B cell (primary cell): ENCODE measurements around the gene WBP1L. TPM values are rescaled to one million over a fixed set of nuclear protein-coding genes. Genes with fewer than 3 reads are reported as not detected.

Source experiments
- ATAC-seq: fragments of 200-7000 bp; cut with Tn5 transposase; one replicate; pipeline ENCODE4 v1.10.0; 2021; ENCODE audit warnings: low read depth, mild to moderate bottlenecking, moderate number of reproducible peaks, moderate library complexity
- CTCF ChIA-PET: fragments of 350-600 bp; sonication (Branson Sonifier 250); formaldehyde crosslinking; loops from one replicate; lab custom pipeline; 2021; ENCODE audit warnings: antibody characterized with exemption, inconsistent platforms; lab: Charles Lee
- POLR2A ChIA-PET: fragments of 350-600 bp; sonication (Branson Sonifier 250); formaldehyde crosslinking; loops from one replicate; lab custom pipeline; 2021; ENCODE audit warnings: antibody characterized with exemption; lab: Charles Lee
- DNase-seq: peaks from one replicate; pipeline ENCODE4 v3.0.0; 2013
- H2AFZ ChIP-seq: 2 replicates; pipeline ENCODE4 v1.6.1; 2012; ENCODE audit warnings: mild to moderate bottlenecking, low read depth, low read length; ENCODE audit not compliant: insufficient read depth, poor library complexity, severe bottlenecking
- H3K27ac ChIP-seq, 2 donors: 1 replicate in 1 of 2; 2 replicates in 1 of 2; pipeline ENCODE4 v1.5.1; 2012 to 2013; ENCODE audit warnings: low read length in 2 of 2, mild to moderate bottlenecking in 2 of 2, moderate library complexity in 1 of 2
- H3K27me3 ChIP-seq, 4 experiments: fragments of 200-600 bp in 1 of 4; sonication (generic) in 1 of 4; replicated peaks in 1 of 4; 1 replicate in 2 of 4; 2 replicates in 2 of 4; pipeline versions ENCODE4 v1.6.1 to v1.7.0; 2013 to 2016; ENCODE audit warnings: low read length in 3 of 4, mild to moderate bottlenecking in 2 of 4, mixed read lengths in 1 of 4, moderate library complexity in 1 of 4; ENCODE audit not compliant: insufficient read depth in 4 of 4, control insufficient read depth in 3 of 4; ENCODE audit errors: control extremely low read depth in 1 of 4
- H3K36me3 ChIP-seq, 2 experiments: replicated peaks in 1 of 2; 1 replicate in 1 of 2; 2 replicates in 1 of 2; pipeline versions ENCODE4 v1.6.1 to v1.7.1; 2013; ENCODE audit warnings: low read length in 1 of 2; ENCODE audit not compliant: insufficient read depth in 2 of 2, control insufficient read depth in 1 of 2; ENCODE audit errors: control extremely low read depth in 1 of 2, extremely low read depth in 1 of 2
- H3K4me1 ChIP-seq, 2 donors: fragments of 200-600 bp in 1 of 2; sonication (generic) in 1 of 2; 1 replicate in 1 of 2; 2 replicates in 1 of 2; pipeline versions ENCODE4 v1.5.1 to v1.6.1; 2013 to 2017; ENCODE audit warnings: low read length in 2 of 2; ENCODE audit not compliant: control insufficient read depth in 2 of 2, insufficient read depth in 2 of 2
- H3K4me2 ChIP-seq: replicated peaks from 2 replicates; pipeline ENCODE3; 2012; ENCODE audit warnings: mild to moderate bottlenecking, low read depth, low read length; ENCODE audit not compliant: poor library complexity, severe bottlenecking
- H3K4me3 ChIP-seq, 5 experiments: fragments of 200-600 bp in 1 of 5; sonication (generic) in 1 of 5; 1 replicate in 3 of 5; 2 replicates in 2 of 5; pipeline versions ENCODE4 v1.5.1 to v1.7.0; 2011 to 2016; ENCODE audit warnings: low read length in 4 of 5, mild to moderate bottlenecking in 4 of 5, low read depth in 2 of 5, control low read depth in 1 of 5, moderate library complexity in 1 of 5; ENCODE audit not compliant: insufficient read depth in 1 of 5; ENCODE audit errors: control extremely low read depth in 1 of 5, extremely low read depth in 1 of 5
- H3K79me2 ChIP-seq: fragments of 200-600 bp; sonication (generic); one replicate; pipeline ENCODE4 v1.6.0; 2016; ENCODE audit warnings: low read length; ENCODE audit not compliant: control insufficient read depth, insufficient read depth
- H3K9ac ChIP-seq: fragments of 200-600 bp; sonication (generic); 2 replicates; pipeline ENCODE4 v1.6.1; 2017; ENCODE audit warnings: mild to moderate bottlenecking, low read length, moderate library complexity
- H3K9me3 ChIP-seq, 3 donors: one replicate each; pipeline versions ENCODE4 v1.6.1 to v1.7.1; 2013; ENCODE audit warnings: low read length in 2 of 3; ENCODE audit not compliant: control insufficient read depth in 2 of 3, insufficient read depth in 1 of 3; ENCODE audit errors: control extremely low read depth in 1 of 3
- H4K20me1 ChIP-seq: 2 replicates; pipeline ENCODE4 v1.6.0; 2012; ENCODE audit warnings: mild to moderate bottlenecking, low read length; ENCODE audit not compliant: insufficient read depth, control insufficient read depth, poor library complexity, severe bottlenecking
- H3K27ac Mint-ChIP-seq: one replicate; pipeline ENCODE4 v1.8.0; 2021; ENCODE audit warnings: mixed read lengths
- H3K27me3 Mint-ChIP-seq: one replicate; pipeline ENCODE4 v1.8.0; 2021; ENCODE audit warnings: mixed read lengths
- H3K4me1 Mint-ChIP-seq: one replicate; pipeline ENCODE4 v1.8.0; 2021; ENCODE audit warnings: mixed read lengths
- H3K4me3 Mint-ChIP-seq: one replicate; pipeline ENCODE4 v1.8.0; 2021; ENCODE audit warnings: mixed read lengths
- H3K9me3 Mint-ChIP-seq: one replicate; pipeline ENCODE4 v1.8.0; 2022; ENCODE audit warnings: mixed read lengths; ENCODE audit not compliant: insufficient read depth
- EZH2 ChIP-seq: IDR thresholded peaks from 2 replicates; pipeline ENCODE4 v1.6.1; 2012; ENCODE audit warnings: borderline replicate concordance, low read depth, mild to moderate bottlenecking, moderate library complexity, low read length; ENCODE audit not compliant: insufficient read depth, poor library complexity, severe bottlenecking
- WGBS: methylation state at CpG from one replicate; pipeline ENCODE4 v1.1.5; 2013; ENCODE audit warnings: missing lambda C conversion rate; ENCODE audit not compliant: insufficient coverage; 5-methylcytosine and 5-hydroxymethylcytosine counted together
- intact Hi-C: fragments of 100-400 bp; cut with micrococcal nuclease; formaldehyde crosslinking; loops from one replicate; pipeline ENCODE4 v1.10.0; 2022
- polyA plus RNA-seq: library from polyadenylated mRNA; depleted of rRNA; stranded (reverse); fragments of >200 nt; gene quantifications from 2 replicates; pipeline ENCODE4 v1.2.3, GENCODE V29; 2012
- total RNA-seq, 2 donors: library from RNA; stranded (reverse); fragments of 120-200 nt in 1 of 2; gene quantifications; 1 replicate in 1 of 2; 2 replicates in 1 of 2; pipeline versions ENCODE4 v1.2.3 to v1.2.4, GENCODE V29; 2013 to 2022
- TF ChIP-seq, protein P1 (sequence below): fragments of 200-600 bp; IDR thresholded peaks from one replicate; pipeline ENCODE4 v1.8.0; 2022; ENCODE audit warnings: antibody characterized with exemption, mild to moderate bottlenecking

The WBP1L gene
- total and polyA plus RNA-seq, 2 donors (not counting 1 experiment from before 2014, with no cell fraction given) = 14.3 to 43.2 TPM

DNA sequence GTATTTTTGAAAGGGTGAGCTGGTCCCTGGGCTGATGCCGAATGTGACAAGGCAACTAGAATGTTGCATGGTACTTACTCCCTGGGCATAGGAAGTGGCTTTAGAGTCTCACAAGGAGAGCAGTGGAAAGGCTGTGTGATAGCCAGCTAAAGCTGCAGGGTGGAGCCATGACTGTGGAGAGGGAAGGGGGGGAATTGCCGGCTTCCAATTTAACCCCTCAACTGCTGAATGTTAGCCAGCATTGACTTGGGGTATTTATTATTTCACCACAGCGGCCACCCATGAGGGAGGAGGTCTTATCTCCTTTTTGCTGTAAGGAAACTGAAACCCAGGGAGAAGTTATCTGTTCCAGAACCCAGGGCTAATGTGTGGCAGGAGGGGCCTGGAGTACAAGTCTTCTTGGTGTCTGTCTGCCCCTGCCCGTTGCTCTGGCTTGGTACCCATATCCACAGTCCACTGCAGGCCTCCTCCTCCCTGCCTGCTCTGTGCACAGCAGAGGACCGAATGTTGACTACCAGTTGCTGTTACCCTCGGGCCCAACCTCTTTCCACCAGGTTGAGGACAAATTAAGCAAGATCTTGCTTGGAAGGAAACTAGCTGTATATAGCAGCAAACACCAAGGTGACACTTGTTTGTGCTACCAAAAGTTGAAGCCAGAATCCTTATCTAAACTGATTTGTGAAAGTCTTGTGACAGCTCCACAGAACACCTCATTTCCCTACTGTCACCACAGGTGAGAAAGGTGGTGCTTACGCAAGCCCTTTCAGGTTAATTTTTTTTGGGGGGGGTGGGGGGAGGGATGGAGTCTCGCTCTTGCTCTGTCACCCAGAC, 37.6 kb downstream of the WBP1L start:
- ChIA-PET POLR2A (no interaction called here), CTCF (interaction anchor here (1.0 kb wide), 1 partner anchor 103 kb away, joined by 4 read pairs; no protein-coding TSS in a partner anchor)
- H3K9me3 ChIP-seq = no peaks in the 10 kb centered on the region
- no peaks in the 10 kb centered on the region for H3K27me3 ChIP-seq
- Mint-ChIP-seq H3K4me3 (no peak overlapping the region), H3K9me3 (no peaks in the 10 kb centered on the region), H3K4me1 (peaks cover 45% of the 10 kb centered on the region), H3K27ac (no peak overlapping the region), H3K27me3 (no peaks in the 10 kb centered on the region)
- intact Hi-C loops = no loop called here
- TF ChIP-seq, protein P1, sequence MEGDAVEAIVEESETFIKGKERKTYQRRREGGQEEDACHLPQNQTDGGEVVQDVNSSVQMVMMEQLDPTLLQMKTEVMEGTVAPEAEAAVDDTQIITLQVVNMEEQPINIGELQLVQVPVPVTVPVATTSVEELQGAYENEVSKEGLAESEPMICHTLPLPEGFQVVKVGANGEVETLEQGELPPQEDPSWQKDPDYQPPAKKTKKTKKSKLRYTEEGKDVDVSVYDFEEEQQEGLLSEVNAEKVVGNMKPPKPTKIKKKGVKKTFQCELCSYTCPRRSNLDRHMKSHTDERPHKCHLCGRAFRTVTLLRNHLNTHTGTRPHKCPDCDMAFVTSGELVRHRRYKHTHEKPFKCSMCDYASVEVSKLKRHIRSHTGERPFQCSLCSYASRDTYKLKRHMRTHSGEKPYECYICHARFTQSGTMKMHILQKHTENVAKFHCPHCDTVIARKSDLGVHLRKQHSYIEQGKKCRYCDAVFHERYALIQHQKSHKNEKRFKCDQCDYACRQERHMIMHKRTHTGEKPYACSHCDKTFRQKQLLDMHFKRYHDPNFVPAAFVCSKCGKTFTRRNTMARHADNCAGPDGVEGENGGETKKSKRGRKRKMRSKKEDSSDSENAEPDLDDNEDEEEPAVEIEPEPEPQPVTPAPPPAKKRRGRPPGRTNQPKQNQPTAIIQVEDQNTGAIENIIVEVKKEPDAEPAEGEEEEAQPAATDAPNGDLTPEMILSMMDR = no peak
- no peak for TF ChIP-seq EZH2
- H3K9ac ChIP-seq = no peak overlapping the region
- no peak overlapping the region for H3K4me3 ChIP-seq
- 90% methylated on average over 4 of the region's 8 CpGs for WGBS
- peaks cover 98% of the 10 kb centered on the region for H3K79me2 ChIP-seq
- no peak overlapping the region for H3K27ac ChIP-seq
- H3K36me3 ChIP-seq = peaks cover 0 to 35% of the 10 kb centered on the region in 2 experiments
- peaks cover 99% of the 10 kb centered on the region for H4K20me1 ChIP-seq
- H3K4me2 ChIP-seq = no peak overlapping the region
- H3K4me1 ChIP-seq = peaks cover 1 to 5% of the 10 kb centered on the region in 2 donors
- DNase-seq (no peak), ATAC-seq (no peak)
- H2AFZ ChIP-seq = no peak overlapping the region

DNA sequence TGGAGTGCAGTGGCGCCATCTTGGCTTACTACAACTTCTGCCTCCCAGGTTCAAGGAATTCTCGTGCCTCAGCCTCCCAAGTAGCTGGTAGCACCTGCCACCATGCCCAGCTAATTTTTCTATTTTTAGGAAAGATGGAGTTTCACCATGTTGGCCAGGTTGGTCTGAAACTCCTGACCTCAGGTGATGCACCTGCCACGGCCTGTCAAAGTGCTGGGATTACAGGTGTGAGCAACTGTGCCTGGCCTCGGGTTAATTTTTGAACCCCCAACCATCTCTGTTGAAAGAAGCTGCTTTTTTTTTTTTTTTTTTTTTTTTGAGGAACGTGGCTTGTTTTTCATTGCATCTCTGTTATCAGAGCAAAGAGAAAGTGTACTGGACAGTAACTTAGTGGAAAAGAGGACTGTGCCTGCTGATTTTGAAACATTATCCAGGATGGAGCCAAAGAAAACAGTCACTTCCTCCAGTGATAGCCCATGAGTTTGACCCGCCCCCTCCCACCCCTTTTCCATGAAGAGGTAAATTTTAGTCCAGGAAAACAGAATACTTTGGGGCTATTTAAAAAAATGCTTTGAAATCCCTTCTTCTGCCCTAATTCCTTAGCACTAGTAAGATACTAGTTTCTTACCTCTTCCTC, 38.3 kb downstream of the WBP1L start:
- Histone ChIP-seq H3K27ac (no peak overlapping the region), H2AFZ (no peak overlapping the region), H3K27me3 (no peaks in the 10 kb centered on the region), H3K4me1 (peaks cover 0 to 5% of the 10 kb centered on the region in 2 donors), H4K20me1 (peaks cover 99% of the 10 kb centered on the region), H3K9me3 (no peaks in the 10 kb centered on the region), H3K4me2 (no peak overlapping the region), H3K36me3 (peaks cover 0 to 35% of the 10 kb centered on the region in 2 experiments), H3K9ac (no peak overlapping the region), H3K79me2 (peaks cover 98% of the 10 kb centered on the region), H3K4me3 (no peak overlapping the region)
- H3K27ac Mint-ChIP-seq = no peak overlapping the region
- intact Hi-C loops = no loop called here
- TF ChIP-seq, protein P1 = no peak
- TF ChIP-seq EZH2 = no peak
- no peak for DNase-seq
- ATAC-seq = no peak
- WGBS = 100% methylated on average over 1 of the region's 6 CpGs
- peaks cover 46% of the 10 kb centered on the region for H3K4me1 Mint-ChIP-seq
- no peak overlapping the region for H3K4me3 Mint-ChIP-seq
- H3K27me3 Mint-ChIP-seq = no peaks in the 10 kb centered on the region
- H3K9me3 Mint-ChIP-seq = no peaks in the 10 kb centered on the region
- POLR2A ChIA-PET = no interaction called here
- CTCF ChIA-PET = interaction anchor here (1.0 kb wide), 1 partner anchor 103 kb away, joined by 4 read pairs; no protein-coding TSS in a partner anchor
